GM12801 (cell line): ENCODE results near the gene ERBB4.

ENCODE experiments used
- TF ChIP-seq, protein P1 (sequence below): IDR thresholded peaks from one replicate; pipeline ENCODE4 v1.5.1; 2011; ENCODE audit warnings: control low read depth; ENCODE audit not compliant: insufficient read length; ENCODE audit errors: extremely low read depth

Gene ERBB4

DNA sequence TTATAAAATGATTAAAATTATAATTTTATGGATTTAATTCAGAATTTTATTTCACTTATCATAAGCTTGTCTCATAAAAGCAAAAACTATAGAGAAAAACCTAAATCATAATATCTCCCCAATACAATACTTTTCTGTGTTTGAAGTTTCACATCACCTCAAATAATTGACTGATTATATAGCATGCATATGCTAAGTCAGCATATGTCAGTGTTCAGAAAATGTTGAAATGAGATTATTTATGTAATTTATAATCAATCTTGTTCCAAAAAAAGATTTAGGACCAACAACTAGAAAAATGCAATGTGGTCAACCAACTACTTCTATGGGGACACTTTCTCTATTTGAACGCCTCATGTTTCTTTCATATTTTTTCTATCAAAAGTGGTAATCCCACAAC lies 1079.6 kb downstream of the ERBB4 start:
- TF ChIP-seq, protein P1, sequence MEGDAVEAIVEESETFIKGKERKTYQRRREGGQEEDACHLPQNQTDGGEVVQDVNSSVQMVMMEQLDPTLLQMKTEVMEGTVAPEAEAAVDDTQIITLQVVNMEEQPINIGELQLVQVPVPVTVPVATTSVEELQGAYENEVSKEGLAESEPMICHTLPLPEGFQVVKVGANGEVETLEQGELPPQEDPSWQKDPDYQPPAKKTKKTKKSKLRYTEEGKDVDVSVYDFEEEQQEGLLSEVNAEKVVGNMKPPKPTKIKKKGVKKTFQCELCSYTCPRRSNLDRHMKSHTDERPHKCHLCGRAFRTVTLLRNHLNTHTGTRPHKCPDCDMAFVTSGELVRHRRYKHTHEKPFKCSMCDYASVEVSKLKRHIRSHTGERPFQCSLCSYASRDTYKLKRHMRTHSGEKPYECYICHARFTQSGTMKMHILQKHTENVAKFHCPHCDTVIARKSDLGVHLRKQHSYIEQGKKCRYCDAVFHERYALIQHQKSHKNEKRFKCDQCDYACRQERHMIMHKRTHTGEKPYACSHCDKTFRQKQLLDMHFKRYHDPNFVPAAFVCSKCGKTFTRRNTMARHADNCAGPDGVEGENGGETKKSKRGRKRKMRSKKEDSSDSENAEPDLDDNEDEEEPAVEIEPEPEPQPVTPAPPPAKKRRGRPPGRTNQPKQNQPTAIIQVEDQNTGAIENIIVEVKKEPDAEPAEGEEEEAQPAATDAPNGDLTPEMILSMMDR: no peak

DNA sequence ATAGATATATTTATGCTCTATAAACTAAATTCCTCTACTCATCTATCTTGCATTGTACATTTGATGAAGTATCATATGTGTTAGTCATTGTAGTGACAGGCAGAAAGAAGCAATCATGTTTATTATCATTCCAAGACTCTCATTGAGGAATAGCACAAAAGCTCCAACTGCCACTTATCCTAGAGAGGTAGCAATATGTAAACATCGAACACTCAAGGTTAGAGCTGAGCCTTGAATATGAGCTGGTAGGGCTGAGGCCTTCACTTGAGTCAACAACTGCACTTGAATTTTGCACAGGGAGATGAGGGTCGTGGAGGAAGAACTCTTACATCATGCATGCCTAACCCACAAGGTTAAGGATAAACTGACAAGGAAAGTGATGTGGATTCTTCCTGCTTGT lies 1081.3 kb downstream of the ERBB4 start:
- TF ChIP-seq, protein P1: no peak

DNA sequence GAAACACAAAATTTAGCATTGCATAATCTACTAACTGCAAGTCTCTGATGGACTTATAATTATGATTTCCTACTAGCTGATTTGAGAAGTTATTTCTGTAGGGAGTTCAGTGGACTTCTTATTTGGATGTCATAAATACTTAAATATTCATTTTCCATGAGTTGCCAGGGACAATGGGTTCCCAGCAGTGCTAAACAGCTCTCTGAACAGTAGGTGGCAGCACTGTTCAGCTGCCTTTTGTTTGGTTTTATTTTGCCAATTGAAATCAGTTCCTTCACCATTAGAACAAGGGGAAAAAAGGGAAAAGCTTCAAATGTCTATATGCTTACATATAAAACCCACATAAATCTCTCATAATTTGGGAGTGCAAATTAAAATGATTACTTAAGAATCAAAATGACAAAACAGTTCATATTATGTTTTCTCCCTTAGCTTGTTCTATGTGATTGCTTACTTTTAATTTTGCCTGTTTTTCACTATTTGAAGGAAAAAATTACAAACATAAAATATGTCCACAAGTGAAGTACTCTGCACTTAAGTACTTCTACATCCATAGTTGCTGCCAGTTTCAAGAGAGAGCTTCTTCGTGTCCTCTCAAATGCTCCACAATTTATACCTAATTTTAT lies 1083.3 kb downstream of the ERBB4 start:
- TF ChIP-seq, protein P1: no peak

DNA sequence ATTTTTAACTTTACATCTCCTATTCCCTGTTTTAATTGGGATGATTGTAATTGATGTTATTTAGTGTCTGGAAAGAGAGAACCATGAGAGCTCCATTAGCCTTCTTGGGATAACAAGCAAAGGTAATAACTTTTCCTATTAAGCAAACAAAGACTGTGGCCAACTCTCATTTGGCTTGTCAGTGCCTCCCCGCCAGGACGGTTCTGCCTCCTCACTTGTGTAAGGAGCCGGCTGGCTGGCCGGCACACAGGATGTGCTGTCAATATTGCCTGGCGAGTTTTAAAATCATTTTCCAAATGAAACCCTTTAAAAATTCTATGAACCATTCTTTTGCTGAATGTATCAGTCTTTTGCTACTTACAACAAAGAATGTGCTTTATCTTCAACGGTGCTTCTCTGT lies 1083.9 kb downstream of the ERBB4 start:
- TF ChIP-seq, protein P1: no peak

DNA sequence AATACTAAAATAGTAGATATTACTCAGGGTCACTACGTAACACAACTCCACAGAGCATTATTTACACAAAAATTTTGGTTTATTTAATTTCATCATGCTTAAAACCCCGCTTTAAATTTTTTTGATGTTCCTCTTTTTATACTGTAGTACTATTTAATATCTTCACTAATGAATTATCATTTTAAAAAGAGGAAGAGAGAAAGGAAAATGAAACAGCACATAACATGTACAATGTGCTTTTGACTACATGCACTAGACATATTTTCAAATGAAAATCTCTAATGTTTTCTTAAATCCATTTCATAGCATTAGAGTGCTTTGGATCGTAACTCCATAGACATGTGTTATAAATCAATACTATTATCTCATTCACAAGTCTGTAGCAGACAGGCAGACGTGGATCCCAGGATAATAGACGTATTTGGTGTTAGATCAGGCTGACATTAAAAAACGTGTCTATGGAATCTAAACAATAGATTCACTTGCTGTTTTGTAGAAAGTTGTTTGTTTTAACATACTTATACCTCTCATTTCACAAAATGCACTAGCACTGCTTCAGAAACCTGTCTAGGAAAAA lies 1085.2 kb downstream of the ERBB4 start:
- TF ChIP-seq, protein P1: no peak

DNA sequence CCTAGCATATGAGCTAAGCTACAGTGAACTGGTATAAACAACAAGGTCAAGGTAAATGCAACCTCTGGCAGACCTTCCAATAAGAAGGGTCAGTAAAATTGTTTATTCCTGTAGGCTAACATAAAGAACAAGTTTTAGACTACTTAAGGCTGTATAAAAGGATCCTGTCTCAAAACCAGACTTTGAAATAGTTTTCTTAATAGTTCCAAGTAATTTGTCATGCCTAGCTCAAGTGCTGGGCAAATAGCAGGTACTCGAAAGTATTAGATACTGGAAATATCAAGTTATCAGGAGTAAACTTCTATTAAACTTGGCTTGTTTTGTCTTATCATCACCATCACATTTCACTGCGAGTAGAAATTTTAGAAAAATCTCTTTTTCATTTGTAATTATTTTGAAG lies 1087.0 kb downstream of the ERBB4 start:
- TF ChIP-seq, protein P1: no peak

DNA sequence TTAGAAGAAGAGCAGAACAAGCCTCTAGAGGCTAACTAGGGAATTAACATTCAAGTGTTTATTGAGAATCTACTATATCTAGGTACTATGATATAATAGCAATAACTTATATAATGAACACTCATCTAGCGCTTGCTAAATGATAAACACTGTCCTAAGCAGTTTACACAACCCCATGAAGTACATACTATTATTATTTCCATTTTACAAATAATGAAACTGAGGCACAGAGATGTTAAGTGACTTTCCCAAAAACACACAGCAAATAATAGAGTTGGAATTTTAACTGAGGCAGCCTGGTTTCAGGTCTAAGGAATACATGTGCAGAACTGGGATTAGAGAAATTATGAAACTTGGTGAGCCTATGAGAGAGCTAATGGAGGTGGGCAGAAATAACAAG lies 1088.8 kb downstream of the ERBB4 start:
- TF ChIP-seq, protein P1: no peak

DNA sequence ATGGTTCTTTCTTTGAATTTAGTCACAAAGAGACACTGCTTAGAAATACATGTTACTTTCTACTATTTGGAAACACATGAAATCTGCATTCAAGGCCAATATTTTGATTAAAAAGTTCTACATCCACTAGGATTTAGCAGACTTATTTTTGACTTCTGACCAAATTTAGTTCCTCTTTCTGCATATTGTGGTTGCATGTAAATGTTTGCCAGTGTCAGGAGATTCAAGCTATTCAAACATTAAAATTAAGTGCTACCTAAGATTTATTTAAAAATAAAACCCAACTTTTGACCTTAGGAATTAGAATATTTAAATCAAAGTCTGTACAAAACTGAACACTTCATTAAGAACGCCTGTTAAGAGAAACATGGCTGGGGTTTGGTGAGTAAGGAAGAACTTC lies 1091.1 kb downstream of the ERBB4 start:
- TF ChIP-seq, protein P1: no peak
